Central memory CD4-positive, alpha-beta T cell (primary cell): Measurements from ENCODE around the gene PTPRU.
"Not testable (repeated sequence)": the region's sequence is repeated elsewhere in the genome, so short reads cannot be mapped to it uniquely, and the experiment has no call there.

Experiments used
- DNase-seq: peaks from one replicate; pipeline ENCODE4 v3.0.0; 2022

Gene PTPRU

DNA sequence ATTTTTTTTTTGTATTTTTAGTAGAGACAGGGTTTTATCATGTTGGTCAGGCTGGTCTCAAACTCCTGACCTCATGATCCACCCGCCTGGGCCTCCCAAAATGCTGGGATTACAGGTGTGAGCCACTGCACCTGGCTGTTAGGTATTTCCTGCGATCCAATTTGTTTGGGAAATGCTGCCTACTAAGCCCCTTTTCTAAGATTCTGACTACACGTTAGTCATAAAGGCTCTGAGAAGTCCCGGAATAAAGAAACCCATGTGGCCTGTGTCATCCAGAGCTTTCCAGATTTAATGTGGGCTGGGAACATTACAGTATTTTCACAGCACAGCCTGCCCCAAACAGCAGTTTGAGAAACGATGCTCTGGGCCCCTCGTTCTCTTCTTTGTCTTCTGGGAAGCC, 14.1 kb upstream of the PTPRU start:
- not testable (repeated sequence) for DNase-seq

- no peak for DNase-seq
Observed at GRCh38 chr1:29222686-29223085, 13.6 kb upstream of the PTPRU start.

DNA sequence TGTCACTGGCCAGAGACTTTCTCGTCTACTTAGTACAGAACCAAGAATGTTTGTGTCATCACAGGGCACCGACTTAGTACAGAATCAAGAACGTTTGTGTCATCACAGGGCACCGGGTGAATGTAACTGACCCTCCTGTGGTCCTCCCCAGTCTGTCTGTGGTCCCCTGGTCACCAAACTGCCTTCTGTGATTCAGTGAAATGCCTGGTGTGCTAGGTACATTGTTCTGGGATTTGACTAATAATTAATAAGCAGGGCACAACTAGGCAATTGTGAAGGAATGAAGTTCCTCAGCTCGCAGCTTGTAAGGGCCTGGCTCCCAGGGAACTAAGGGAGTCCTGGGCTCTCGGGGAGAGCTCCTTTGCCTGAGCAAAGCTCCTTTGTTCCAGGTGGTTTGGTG, 12.8 kb upstream of the PTPRU start:
- DNase-seq = no peak

- DNase-seq = no peak
Observed at GRCh38 chr1:29224356-29224837, 11.9 kb upstream of the PTPRU start.

- no peak for DNase-seq
Observed at GRCh38 chr1:29225361-29225760, 11.0 kb upstream of the PTPRU start.

DNA sequence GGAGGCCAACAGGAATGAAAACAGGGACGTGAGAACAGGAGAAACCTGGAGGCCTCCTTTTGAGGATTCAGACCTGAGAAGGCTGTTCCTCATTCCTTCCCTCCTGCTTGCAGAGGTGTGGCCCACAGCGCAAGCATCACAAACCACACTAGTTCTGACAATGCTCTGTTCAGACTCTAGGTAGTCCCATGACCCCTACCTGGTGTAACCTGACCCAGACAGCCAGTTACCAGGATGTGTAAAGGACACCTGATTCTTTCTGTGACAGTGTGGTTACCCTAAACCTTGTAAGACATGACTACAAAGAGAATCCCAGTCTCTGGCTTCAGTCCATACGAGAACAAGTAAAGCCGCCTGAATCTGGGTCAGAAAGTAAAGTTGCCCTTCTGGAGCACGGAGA, 8.8 kb upstream of the PTPRU start:
- DNase-seq = no peak

DNA sequence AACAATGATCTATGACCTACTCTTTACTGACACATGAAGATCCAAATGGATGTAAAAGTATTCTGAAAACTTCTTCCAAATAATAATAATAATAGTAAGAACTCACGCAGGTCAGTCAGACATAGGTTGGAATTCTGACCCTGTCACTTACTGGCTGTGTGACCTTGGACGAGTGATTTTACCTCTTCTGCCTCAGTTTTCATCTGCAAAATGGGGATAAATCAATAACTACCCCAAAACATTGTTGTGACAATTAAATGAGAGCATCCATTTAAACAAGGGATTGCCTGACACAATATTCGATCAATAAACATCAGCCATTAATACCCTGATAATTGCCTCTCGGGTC, 6.1 kb upstream of the PTPRU start:
- DNase-seq = no peak

- peak; percentile 93 for DNase-seq
Observed at GRCh38 chr1:29230553-29231378, 5.6 kb upstream of the PTPRU start, which contains the start of gene MECR. Gene MECR, minus strand, starts transcription at chr1:29230934. Its CDS starts 28 bp downstream, at chr1:29230906.

GRCh38 chr1:29232387-29232786, 3.9 kb upstream of the PTPRU start:
- no peak for DNase-seq

GRCh38 chr1:29233693-29234092, 2.6 kb upstream of the PTPRU start:
- DNase-seq = no peak

DNA sequence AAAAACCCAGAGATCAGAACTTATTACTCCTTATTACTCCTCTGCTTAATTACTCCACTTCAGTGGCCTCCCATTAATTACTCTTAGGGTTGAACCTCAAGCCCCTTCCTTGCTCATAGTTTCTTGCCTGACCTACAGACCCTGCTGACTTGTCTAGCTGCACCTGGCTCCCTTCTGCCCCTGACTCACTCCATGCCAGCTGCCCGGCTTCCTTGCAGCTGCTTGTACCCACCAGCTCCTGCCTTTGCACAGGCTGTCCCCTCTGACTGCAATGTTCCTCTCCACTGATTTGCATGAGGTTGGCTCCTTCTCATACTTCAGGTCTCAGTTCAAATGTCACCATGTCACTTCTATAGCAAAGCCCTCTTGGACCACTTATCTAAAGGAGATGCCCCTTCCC, 1.9 kb upstream of the PTPRU start:
- DNase-seq = no peak

DNA sequence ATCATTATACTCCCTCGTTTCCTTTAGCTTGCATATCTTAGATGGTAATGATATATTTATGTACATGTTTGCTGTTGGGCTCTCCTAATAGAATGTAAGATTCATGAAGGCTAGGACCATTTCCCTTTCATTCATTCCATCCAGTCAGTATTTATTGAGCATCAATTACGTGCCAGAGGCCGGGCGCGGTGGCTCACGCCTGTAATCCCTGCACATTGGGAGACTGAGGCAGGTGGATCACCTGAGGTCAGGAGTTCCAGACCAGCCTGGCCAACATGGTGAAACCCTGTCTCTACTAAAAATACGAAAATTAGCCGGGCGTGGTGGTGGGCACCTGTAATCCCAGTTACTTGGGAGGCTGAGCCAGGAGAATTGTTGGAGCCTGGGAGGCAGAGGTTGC, 1.4 kb upstream of the PTPRU start:
- not testable (repeated sequence) for DNase-seq

- no peak for DNase-seq
Observed at GRCh38 chr1:29236712-29237128, 398 bp downstream of the PTPRU start.

DNA sequence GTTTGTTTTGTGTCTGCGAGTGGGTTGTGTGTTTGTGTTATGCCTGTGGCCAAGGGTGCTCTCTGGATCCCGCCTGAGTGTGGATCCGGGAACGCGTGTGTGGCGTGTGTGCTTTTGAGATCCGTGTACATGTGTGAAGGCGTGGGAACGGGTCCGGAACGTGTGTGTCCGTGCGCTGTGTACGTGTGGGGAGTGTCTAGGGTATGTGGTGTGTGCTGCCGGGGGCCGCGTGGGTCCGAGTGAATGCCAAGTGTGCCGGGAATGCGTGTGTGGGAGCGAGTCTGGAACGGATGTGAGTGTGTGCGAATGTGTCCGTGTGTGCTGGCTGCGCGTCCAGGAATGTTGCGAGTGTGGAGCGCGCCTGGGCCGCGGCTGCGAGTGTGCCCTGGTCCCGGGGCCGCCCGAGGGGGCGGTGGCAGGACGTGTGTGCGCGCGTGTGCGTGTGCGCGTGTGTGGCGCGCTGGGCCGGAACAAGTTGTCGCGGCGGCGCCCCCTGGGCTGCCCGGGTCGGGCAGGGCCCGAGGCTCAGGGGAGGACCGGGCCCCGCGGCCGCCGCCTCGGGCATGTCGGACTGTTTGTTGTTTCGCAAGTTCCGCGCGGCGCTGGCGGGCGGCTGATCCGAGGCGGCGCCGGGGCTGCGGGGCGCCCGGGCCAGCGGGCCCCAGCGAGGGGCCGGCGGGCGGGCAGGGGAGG, 953 bp downstream of the PTPRU start:
- peak; percentile 6 for DNase-seq

DNA sequence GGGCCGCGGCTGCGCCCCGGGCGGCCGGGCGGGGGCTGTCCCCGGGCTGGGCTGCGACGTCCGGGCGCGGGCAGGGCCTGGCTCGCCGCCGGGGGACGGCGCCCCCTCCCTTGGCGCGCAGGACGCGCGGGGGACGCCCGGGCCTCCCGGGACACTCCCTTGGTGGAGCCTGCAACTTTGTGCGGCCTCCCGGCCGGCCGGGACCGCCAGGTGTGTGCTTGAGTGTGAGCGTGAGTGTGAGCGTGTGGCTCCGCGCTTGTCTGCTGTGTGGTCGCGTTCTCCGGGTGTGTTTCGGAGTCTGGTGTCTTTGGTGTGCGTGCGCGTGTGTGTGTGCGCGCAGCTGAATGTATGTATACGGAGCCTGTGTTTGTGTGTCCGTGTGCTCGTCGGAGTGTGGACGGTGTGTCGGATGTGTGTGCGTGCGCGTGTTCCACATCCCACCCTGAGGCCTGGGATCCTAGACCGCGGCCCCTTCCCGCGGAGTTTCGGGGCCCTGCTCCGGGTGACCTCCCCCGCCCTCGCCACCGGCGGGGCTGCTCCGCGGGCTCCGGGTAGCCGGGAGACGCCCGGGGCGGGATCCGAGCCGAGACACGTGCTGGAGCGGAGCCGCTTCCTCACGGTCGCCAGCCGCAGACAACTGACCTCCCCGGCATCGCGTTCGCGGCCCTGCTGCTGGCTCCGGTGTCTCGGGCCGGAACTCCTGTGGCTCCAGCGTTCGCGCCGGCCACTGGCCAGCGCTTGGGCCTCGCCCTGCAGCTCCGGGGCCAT, 1.7 kb downstream of the PTPRU start:
- no peak for DNase-seq

DNA sequence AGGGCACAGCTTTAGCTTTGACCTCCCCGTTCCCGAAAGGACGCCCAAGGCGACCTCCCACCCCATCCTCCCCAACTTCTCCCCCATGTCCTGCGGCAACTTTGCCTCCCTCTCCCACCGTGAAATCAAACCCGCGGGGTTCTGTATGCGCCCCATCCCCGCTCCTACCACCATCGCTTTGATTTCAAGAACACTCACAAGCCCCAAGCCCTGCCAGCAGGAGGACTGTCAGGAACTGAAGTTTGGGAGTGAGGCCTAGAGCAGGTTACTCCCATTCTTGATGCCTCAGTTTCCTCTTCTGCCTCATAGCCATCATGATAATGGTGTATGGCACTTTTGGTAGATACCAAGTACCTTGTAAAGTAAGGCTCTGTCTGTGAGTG, 2.3 kb downstream of the PTPRU start:
- no peak for DNase-seq

GRCh38 chr1:29239142-29239541, 2.8 kb downstream of the PTPRU start:
- no peak for DNase-seq

GRCh38 chr1:29240400-29240837, 4.1 kb downstream of the PTPRU start:
- DNase-seq = no peak

DNA sequence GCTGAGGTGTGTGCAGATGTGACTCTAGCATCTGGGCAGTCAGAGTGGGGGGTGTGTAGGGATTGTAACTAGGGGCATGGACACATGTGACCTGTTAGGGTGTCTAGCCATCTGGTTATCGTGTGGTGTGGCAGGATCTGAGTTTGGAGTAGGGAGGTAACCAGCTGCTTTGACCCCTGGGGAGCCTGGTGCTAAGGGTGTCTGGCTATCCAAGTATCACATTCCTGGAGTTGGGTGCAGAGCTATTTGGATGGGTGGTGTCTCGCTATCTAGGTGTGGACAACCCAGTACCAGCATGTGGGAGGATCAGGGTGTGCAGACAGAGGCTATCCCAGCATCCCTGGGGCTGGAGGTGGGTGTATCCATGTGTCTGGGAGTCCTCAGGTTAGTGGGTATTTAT, 4.7 kb downstream of the PTPRU start:
- DNase-seq = no peak

DNA sequence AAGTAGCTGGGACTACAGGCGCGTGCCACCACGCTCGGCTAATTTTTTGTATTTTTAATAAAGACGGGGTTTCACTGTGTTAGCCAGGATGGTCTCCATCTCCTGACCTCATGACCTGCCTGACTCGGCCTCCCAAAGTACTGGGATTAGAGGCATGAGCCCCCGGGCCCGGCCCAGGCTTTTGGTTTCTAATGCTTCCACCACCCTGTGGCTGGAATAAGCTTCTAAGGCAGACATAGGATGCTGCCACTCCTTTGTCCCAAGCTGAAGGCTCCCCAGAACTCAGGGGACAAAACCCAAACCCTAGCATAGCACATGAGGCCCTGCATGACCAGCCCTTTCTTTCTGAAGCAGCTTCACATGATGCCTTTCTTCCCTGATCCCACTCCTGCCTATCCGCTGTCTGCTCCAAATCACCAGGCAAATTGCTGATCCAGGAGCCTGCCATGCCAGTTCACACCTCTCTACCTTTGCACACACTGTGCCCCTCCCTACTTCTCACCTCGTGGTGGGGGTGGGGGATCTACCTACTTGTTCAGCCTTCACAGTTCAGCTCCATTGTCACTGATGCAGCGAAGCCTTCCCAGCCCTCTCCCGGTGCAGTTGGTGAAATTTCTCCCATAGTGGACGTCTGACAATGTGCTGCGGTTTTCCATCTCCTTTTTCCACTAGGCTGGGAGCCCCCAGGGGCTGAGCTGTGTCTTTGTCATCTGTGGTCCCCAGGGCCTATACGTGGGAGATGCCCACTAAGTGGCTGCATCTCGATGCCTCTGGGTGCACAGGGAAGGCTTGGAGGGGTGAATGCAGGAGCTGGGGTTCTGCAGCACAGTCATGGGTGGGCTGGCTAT, 6.9 kb downstream of the PTPRU start:
- no peak for DNase-seq

- no peak for DNase-seq
Observed at GRCh38 chr1:29243871-29244200, 7.5 kb downstream of the PTPRU start.

DNA sequence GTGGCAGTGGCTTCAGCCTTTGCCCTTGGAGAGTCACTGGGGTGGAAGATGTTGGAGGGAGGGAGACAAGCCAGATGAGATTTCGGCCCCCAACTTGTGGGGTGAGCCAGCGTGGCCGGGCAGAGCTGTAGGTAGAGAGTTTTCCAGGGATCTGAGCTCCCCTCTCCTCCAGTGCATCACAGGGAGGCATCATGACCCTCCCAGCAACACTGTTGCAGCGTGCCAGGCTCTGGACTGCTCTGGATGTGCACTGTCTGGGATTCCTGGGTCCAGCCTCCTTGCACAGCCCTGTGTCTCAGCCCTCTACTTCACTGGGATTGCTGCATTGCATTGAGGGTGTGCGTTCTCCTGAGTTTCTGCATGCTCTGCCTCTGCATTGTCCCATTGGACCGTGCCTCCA, 8.9 kb downstream of the PTPRU start:
- DNase-seq = no peak

- DNase-seq = no peak
Observed at GRCh38 chr1:29245876-29246275, 9.6 kb downstream of the PTPRU start.
